ENCODE results near the gene IFIT2. TPM values are rescaled to one million over a fixed set of nuclear protein-coding genes. Genes with fewer than 3 reads are reported as not detected.

Gene IFIT2
- total RNA-seq, 2 experiments from 2014 or later = 0.57 to 0.72 TPM

GRCh38 chr10:89351412-89351779, 49.5 kb downstream of the IFIT2 start:
- Histone ChIP-seq H3K36me3 (ENCODE audit: insufficient read depth, low read length) (no peaks in the 10 kb centered on the region), H3K4me3 (ENCODE audit: low read depth, low read length, poor library complexity, severe bottlenecking) (no peak overlapping the region), H3K4me1 (ENCODE audit: insufficient read depth, low read length, poor library complexity, severe bottlenecking) (no peaks in the 10 kb centered on the region), H3K9me2 (ENCODE audit: insufficient read depth, low read length) (no peaks in the 10 kb centered on the region), H3K27ac (ENCODE audit: low read depth, low read length, poor library complexity, severe bottlenecking) (no peak overlapping the region), H3K4me2 (ENCODE audit: low read length) (no peak overlapping the region), H3K79me2 (ENCODE audit: insufficient read depth, low read depth, low read length) (no peaks in the 10 kb centered on the region), H3K9me3 (ENCODE audit: low read length) (no peaks in the 10 kb centered on the region), H2AFZ (ENCODE audit: low read length) (no peak overlapping the region), H4K20me1 (ENCODE audit: insufficient read depth, low read length) (no peaks in the 10 kb centered on the region)
- BruUV-seq (replicated peaks) = no TSS peak
- ChIA-PET POLR2A (interaction anchor here (0.6 kb wide), 1 partner anchor 103 kb away, joined by 3 read pairs; no protein-coding TSS in a partner anchor), CTCF (ENCODE audit: unreplicated experiment) (no interaction called here)
- no peak for TF ChIP-seq EZH2phosphoT487 (IDR thresholded peaks at IDR 0.05; ENCODE audit: borderline replicate concordance, low read depth, low read length)
- no peak for DNase-seq (ENCODE audit: low spot score)
- intact Hi-C loops (cut with micrococcal nuclease; ENCODE audit: unreplicated experiment) = no loop called here

DNA sequence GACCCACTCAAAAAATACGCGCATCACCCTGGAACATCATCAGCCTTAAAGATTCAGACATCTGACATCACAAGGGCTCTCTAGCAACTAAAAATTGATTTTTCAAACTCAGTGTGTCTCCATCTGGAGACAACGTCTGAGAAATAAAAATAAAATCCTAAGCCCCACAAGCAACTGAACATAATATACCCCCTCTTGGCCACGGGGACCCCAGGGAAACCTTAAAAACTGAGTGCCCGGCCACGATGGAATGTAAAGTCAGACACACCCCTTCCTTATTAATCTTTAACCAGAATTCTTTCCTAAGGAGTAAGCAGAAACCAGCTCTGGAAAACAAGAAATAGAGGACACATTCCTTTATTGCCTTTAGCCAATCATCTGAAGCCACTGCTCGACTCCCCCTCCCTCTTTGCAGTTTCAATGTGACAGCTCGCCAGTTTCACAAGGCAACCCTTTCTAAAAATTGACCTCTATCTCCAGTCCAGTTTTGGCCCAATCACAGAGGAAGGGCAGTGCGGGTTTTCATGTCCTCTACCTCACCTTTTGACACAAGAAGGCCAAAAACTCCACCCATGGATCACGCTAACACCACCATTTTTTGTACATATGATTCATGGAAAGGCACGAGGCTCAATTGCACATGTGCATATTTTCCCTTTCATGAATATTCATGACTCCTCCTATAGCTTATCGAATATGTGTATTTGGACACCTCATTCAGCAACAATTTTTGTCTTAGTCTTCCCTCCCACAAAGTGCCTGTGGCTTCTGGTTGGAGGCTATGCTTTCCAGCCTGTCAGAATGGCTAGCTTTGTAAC, 50.1 kb downstream of the IFIT2 start:
- intact Hi-C loops (cut with micrococcal nuclease; ENCODE audit: unreplicated experiment) = no loop called here
- Histone ChIP-seq H3K4me2 (ENCODE audit: low read length) (no peak overlapping the region), H3K79me2 (ENCODE audit: insufficient read depth, low read depth, low read length) (no peaks in the 10 kb centered on the region), H4K20me1 (ENCODE audit: insufficient read depth, low read length) (no peaks in the 10 kb centered on the region), H3K9me3 (ENCODE audit: low read length) (no peaks in the 10 kb centered on the region), H3K4me1 (ENCODE audit: insufficient read depth, low read length, poor library complexity, severe bottlenecking) (no peaks in the 10 kb centered on the region), H3K9me2 (ENCODE audit: insufficient read depth, low read length) (no peaks in the 10 kb centered on the region), H3K36me3 (ENCODE audit: insufficient read depth, low read length) (no peaks in the 10 kb centered on the region), H3K4me3 (ENCODE audit: low read depth, low read length, poor library complexity, severe bottlenecking) (no peak overlapping the region), H2AFZ (ENCODE audit: low read length) (no peak overlapping the region), H3K27ac (ENCODE audit: low read depth, low read length, poor library complexity, severe bottlenecking) (no peak overlapping the region)
- CTCF ChIA-PET (ENCODE audit: unreplicated experiment) = interaction anchor here (1.0 kb wide), 1 partner anchor 13 kb away, joined by 3 read pairs; no protein-coding TSS in a partner anchor
- TF ChIP-seq EZH2phosphoT487 (IDR thresholded peaks at IDR 0.05; ENCODE audit: borderline replicate concordance, low read depth, low read length) (no peak), CTCF (conservative IDR thresholded peaks at IDR 0.05; ENCODE audit: low read length) (no peak)
- no TSS peak for BruUV-seq (replicated peaks)
- POLR2A ChIA-PET = interaction anchor here (0.7 kb wide), 1 partner anchor 405 kb away, joined by 3 read pairs; no protein-coding TSS in a partner anchor
- DNase-seq (ENCODE audit: low spot score) = no peak

GRCh38 chr10:89352802-89353201, 51.0 kb downstream of the IFIT2 start:
- intact Hi-C loops (cut with micrococcal nuclease; ENCODE audit: unreplicated experiment) = no loop called here
- H4K20me1 ChIP-seq (ENCODE audit: insufficient read depth, low read length) = no peaks in the 10 kb centered on the region
- no TSS peak for BruUV-seq (replicated peaks)
- POLR2A ChIA-PET = no interaction called here
- no peaks in the 10 kb centered on the region for H3K79me2 ChIP-seq (ENCODE audit: insufficient read depth, low read depth, low read length)
- H2AFZ ChIP-seq (ENCODE audit: low read length) = no peak overlapping the region
- H3K9me3 ChIP-seq (ENCODE audit: low read length) = no peaks in the 10 kb centered on the region
- H3K4me3 ChIP-seq (ENCODE audit: low read depth, low read length, poor library complexity, severe bottlenecking) = no peak overlapping the region
- H3K36me3 ChIP-seq (ENCODE audit: insufficient read depth, low read length) = no peaks in the 10 kb centered on the region
- H3K27ac ChIP-seq (ENCODE audit: low read depth, low read length, poor library complexity, severe bottlenecking) = no peak overlapping the region
- no peaks in the 10 kb centered on the region for H3K9me2 ChIP-seq (ENCODE audit: insufficient read depth, low read length)
- TF ChIP-seq CTCF (conservative IDR thresholded peaks at IDR 0.05; ENCODE audit: low read length) (no peak), EZH2phosphoT487 (IDR thresholded peaks at IDR 0.05; ENCODE audit: borderline replicate concordance, low read depth, low read length) (no peak)
- no peaks in the 10 kb centered on the region for H3K4me1 ChIP-seq (ENCODE audit: insufficient read depth, low read length, poor library complexity, severe bottlenecking)
- no peak overlapping the region for H3K4me2 ChIP-seq (ENCODE audit: low read length)
- CTCF ChIA-PET (ENCODE audit: unreplicated experiment) = interaction anchor here (1.0 kb wide), 1 partner anchor 12 kb away, joined by 3 read pairs; no protein-coding TSS in a partner anchor
- DNase-seq (ENCODE audit: low spot score) = no peak

Data from OCI-LY7 (cell line).